Parathyroid adenoma (tissue), 2 donors: ENCODE measurements around the gene PDE7B.
"Not testable (repeated sequence)": the region's sequence is repeated elsewhere in the genome, so short reads cannot be mapped to it uniquely, and the experiment has no call there.

Experiments
- H2AFZ ChIP-seq: fragments of 300-600 bp; sonication (generic); one replicate; pipeline ENCODE4 v1.7.0; 2017; ENCODE audit warnings: antibody characterized with exemption, mild to moderate bottlenecking
- H3K27ac ChIP-seq: fragments of 300-600 bp; sonication (generic); one replicate; pipeline ENCODE4 v1.7.0; 2017
- H3K27me3 ChIP-seq: fragments of 300-600 bp; sonication (generic); one replicate; pipeline ENCODE4 v1.7.0; 2017; ENCODE audit warnings: low read length; ENCODE audit not compliant: control insufficient read depth, insufficient read depth
- H3K36me3 ChIP-seq: fragments of 300-600 bp; sonication (generic); one replicate; pipeline ENCODE4 v1.7.0; 2017; ENCODE audit warnings: low read length; ENCODE audit not compliant: control insufficient read depth, insufficient read depth
- H3K4me1 ChIP-seq: fragments of 300-600 bp; sonication (generic); one replicate; pipeline ENCODE4 v1.7.0; 2017; ENCODE audit warnings: control low read depth
- H3K4me2 ChIP-seq: fragments of 300-600 bp; sonication (generic); one replicate; pipeline ENCODE4 v1.7.0; 2017; ENCODE audit warnings: low read length
- H3K4me3 ChIP-seq: fragments of 300-600 bp; sonication (generic); one replicate; pipeline ENCODE4 v1.7.0; 2017; ENCODE audit warnings: low read depth, low read length
- H3K79me2 ChIP-seq: fragments of 300-600 bp; sonication (generic); one replicate; pipeline ENCODE4 v1.7.0; 2017; ENCODE audit warnings: control low read depth
- H3K9ac ChIP-seq: fragments of 300-600 bp; sonication (generic); one replicate; pipeline ENCODE4 v1.7.0; 2017; ENCODE audit warnings: mild to moderate bottlenecking
- H3K9me3 ChIP-seq: fragments of 300-600 bp; sonication (generic); one replicate; pipeline ENCODE4 v1.7.0; 2017; ENCODE audit warnings: low read length; ENCODE audit not compliant: control insufficient read depth
- CTCF ChIP-seq: fragments of 300-600 bp; sonication (generic); IDR thresholded peaks from one replicate; pipeline ENCODE4 v1.7.0; 2017; ENCODE audit warnings: antibody characterized with exemption, mild to moderate bottlenecking
- donor health status: primary hyperparathyroidism.

PDE7B gene

GRCh38 chr6:136137008-136137692, 285.6 kb downstream of the PDE7B start:
- Histone ChIP-seq H3K4me1 (no peaks in the 10 kb centered on the region), H3K9me3 (no peaks in the 10 kb centered on the region), H3K27me3 (no peaks in the 10 kb centered on the region), H3K9ac (no peak overlapping the region), H3K79me2 (peaks cover 4% of the 10 kb centered on the region), H3K4me2 (no peak overlapping the region), H3K36me3 (no peaks in the 10 kb centered on the region), H3K27ac (no peak overlapping the region), H2AFZ (no peak overlapping the region), H3K4me3 (no peak overlapping the region)
- TF ChIP-seq CTCF: no peak

GRCh38 chr6:136137739-136138402, 286.4 kb downstream of the PDE7B start:
- no peak overlapping the region for H3K4me3 ChIP-seq
- no peak overlapping the region for H2AFZ ChIP-seq
- no peaks in the 10 kb centered on the region for H3K9me3 ChIP-seq
- no peaks in the 10 kb centered on the region for H3K4me1 ChIP-seq
- no peaks in the 10 kb centered on the region for H3K27me3 ChIP-seq
- H3K79me2 ChIP-seq: peaks cover 4% of the 10 kb centered on the region
- no peak for TF ChIP-seq CTCF
- H3K27ac ChIP-seq: no peak overlapping the region
- H3K36me3 ChIP-seq: no peaks in the 10 kb centered on the region
- no peak overlapping the region for H3K4me2 ChIP-seq
- no peak overlapping the region for H3K9ac ChIP-seq

- H3K9ac ChIP-seq, H3K36me3 ChIP-seq, H3K27me3 ChIP-seq, H3K4me3 ChIP-seq, H3K9me3 ChIP-seq, H2AFZ ChIP-seq, H3K27ac ChIP-seq, H3K4me2 ChIP-seq, H3K79me2 ChIP-seq, H3K4me1 ChIP-seq: not testable (repeated sequence)
Measured at GRCh38 chr6:136139111-136139510, 287.6 kb downstream of the PDE7B start.

- Histone ChIP-seq H3K36me3 (no peaks in the 10 kb centered on the region), H2AFZ (no peak overlapping the region), H3K9ac (no peak overlapping the region), H3K4me1 (no peaks in the 10 kb centered on the region), H3K27me3 (no peaks in the 10 kb centered on the region), H3K4me3 (no peak overlapping the region), H3K79me2 (peaks cover 10% of the 10 kb centered on the region), H3K27ac (no peak overlapping the region), H3K4me2 (no peak overlapping the region), H3K9me3 (no peaks in the 10 kb centered on the region)
- TF ChIP-seq CTCF: no peak
Measured at GRCh38 chr6:136144251-136145023, 292.9 kb downstream of the PDE7B start.

GRCh38 chr6:136146130-136146529, 294.6 kb downstream of the PDE7B start:
- no peak overlapping the region for H3K9ac ChIP-seq

More at GRCh38 chr6:136146130-136146529, 294.6 kb downstream of the PDE7B start:
- H3K9me3 ChIP-seq: no peaks in the 10 kb centered on the region
- H2AFZ ChIP-seq: no peak overlapping the region
- TF ChIP-seq CTCF: no peak
- H3K36me3 ChIP-seq: no peaks in the 10 kb centered on the region
- H3K4me2 ChIP-seq: no peak overlapping the region
- no peak overlapping the region for H3K27ac ChIP-seq
- H3K4me3 ChIP-seq: no peak overlapping the region
- no peaks in the 10 kb centered on the region for H3K27me3 ChIP-seq
- peaks cover 10% of the 10 kb centered on the region for H3K79me2 ChIP-seq
- H3K4me1 ChIP-seq: no peaks in the 10 kb centered on the region
